Posterior cingulate gyrus (tissue), 11 donors: ENCODE measurements around the gene ACACA.

ENCODE experiments used
- DNase-seq, 10 donors: peaks; one replicate each; pipeline versions ENCODE4 v3.0.0 to v3.0.0-alpha.2; 2020 to 2021; ENCODE audit warnings: mixed read lengths in 3 of 10
- intact Hi-C: fragments of 100-400 bp; cut with DNase I; formaldehyde crosslinking; loops from one replicate; pipeline ENCODE4 v1.15.1; 2023

The ACACA gene

GRCh38 chr17:37247825-37248224 is 158.8 kb downstream of the ACACA start:
- DNase-seq, result no peak
- intact Hi-C loops, result no loop called here

DNA sequence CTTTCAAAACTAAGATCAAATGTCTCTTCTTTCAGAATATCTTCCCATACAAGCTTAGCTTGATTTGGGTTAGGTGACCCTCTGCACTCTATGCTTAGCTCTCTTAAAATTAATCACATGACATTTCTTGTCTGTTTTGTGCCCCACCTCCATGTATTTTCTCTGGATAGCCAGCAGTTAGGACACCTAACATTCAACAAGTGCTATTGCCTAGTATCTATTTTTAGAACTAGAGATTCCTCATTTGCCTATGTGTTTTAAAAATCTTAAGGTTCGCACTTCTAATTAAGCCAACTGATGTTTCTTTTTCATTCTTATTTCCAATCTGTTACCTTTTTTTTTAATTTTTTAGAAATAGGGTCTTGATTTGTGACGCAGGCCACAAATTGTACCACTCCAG is 160.6 kb downstream of the ACACA start:
- DNase-seq, result no peak
- intact Hi-C loops, result no loop called here

- DNase-seq, result no peak
- intact Hi-C loops, result no loop called here
Measured at GRCh38 chr17:37240381-37240780, 166.3 kb downstream of the ACACA start.

DNA sequence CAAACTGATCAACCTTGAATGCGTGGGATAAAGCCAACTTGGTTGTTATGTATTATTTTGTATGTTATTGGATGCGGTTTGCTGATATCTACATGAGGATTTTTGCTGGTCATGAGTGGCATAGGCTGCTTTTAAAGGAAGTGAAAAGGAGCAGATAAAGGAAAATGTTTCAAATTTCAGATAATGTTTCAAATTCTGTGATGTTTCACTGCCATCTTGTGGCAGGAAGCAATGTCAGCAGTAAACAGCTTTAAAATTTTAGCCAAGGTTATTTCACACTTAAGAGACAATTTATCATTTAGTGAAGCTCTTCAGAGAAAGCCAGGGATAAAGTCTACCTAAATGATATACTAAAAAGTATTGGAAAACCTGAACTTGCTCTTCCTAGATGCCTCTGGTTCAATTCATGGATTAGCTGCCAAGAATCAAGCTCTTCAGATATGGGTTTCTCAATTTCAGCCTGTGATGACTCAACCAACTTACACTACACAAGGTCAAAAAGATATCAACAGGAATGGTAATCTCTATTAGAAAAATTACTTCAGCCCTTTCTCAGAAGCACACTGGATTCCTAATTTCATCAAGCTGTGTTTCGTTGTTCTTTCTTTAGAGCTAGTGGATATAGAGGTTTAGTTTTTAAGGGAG is 166.8 kb downstream of the ACACA start:
- no peak for DNase-seq
- intact Hi-C loops, result no loop called here

DNA sequence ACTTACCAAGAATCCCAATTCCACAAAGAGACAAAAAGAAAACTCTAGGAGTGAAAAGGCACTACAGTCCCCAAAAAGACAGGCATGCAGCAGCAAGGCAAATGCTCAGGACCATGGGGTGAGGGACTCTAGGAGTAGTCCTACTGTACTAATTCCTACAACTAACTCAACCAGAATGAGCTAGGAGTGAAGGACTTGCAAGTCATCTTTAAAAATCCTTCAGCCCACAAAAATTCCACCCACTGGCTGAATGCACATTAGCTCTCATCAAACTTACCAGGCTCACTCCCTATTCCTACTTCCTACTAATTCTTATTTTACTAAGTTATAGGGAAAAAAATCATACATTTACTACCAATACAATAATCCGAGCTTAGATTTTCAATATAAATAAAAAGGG is 172.5 kb downstream of the ACACA start:
- no peak for DNase-seq
- intact Hi-C loops, result no loop called here

- no peak for DNase-seq
- intact Hi-C loops, result no loop called here
Measured at GRCh38 chr17:37233036-37233435, 173.6 kb downstream of the ACACA start.

DNA sequence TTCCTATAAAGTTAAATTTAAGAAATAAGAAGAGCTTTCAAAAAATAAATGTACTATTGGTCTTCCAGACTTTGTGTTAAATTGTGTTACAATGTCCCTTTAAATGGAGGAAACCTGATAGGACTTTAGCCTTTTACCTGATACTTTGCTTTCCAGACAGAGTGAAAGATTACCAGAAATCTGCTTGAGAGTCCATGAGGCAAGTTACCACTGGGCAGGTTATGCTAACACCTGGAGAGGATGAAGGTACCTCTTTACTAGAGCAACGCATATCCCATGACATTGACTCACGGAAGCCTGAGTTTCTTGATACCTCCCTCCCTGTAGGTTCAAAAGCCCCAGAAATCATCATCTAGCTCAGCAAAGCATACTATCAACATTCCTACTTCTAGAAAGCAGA is 174.7 kb downstream of the ACACA start:
- intact Hi-C loops, result no loop called here
- no peak for DNase-seq

GRCh38 chr17:37230633-37231032 is 176.0 kb downstream of the ACACA start:
- no peak for DNase-seq
- intact Hi-C loops, result no loop called here

DNA sequence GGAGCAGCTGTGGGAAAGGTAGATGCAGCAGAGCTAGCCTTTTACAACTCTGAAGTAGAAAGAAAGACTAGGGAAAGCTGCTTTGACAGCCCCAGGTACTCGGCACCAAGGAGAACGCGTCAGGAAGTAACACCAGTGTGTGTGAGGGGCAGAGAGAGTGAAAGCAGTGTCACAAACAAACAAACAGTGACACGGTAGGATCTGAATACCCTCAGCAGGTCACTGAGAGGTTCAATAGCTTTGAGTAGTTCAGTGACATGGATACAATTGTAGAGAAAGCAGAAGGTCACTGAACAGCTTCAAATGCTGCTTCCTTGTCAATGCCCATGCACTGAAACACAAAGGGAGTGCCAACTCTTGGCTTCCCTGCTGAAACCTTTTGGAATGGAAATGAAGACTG is 181.2 kb downstream of the ACACA start:
- DNase-seq, result no peak
- intact Hi-C loops, result no loop called here

DNA sequence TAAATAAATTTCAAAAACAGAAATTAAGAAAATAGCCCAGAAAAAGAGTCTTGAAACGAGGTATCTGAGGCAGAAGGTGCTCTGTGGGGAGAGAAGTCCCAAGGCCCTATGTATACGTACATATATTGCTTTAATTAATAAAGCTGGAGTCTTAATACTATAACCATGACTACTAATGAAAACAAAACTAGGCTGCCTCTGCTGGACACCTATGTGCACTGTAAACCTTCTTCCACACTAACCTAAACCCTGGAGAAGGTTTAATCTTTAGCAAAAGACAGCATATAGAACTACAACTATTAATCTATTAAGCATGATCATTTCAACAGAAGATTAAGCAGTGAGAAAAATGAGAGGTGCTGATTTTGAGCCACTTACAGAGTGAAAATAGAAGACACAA is 184.8 kb downstream of the ACACA start:
- no peak for DNase-seq
- intact Hi-C loops, result loop anchor here (2.0 kb wide), 1 partner anchor 593 kb away; no protein-coding TSS in a partner anchor

- peak in 8 of 10 donors; percentile 33 to 94 (median 60) for DNase-seq
- intact Hi-C loops, result loop anchor here (2.0 kb wide), 1 partner anchor 592 kb away; no protein-coding TSS in a partner anchor
Measured at GRCh38 chr17:37220607-37220953, 186.1 kb downstream of the ACACA start.

- intact Hi-C loops, result loop anchor here (2.0 kb wide), 1 partner anchor 591 kb away; no protein-coding TSS in a partner anchor
- no peak for DNase-seq
Measured at GRCh38 chr17:37219876-37220606, 186.6 kb downstream of the ACACA start.

DNA sequence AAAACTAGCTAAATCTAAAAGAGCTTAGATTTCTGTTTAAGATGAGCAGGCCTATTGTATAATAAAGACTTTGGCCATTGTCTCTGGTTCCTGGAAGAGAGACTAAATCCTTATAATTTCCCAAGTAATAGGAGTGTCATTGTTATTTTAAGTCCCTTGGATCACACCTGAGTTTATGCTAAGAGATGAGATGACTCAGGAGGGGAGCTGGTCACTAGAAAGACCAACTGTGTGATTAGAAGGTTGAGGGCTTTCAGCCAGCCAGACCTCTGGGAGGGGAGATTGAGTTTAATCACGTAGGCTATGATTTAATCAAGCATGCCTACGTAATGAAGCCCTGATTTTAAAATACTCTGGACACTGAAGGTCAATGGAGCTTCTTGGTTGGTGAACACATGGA is 187.8 kb downstream of the ACACA start:
- intact Hi-C loops, result no loop called here
- DNase-seq, result no peak

DNA sequence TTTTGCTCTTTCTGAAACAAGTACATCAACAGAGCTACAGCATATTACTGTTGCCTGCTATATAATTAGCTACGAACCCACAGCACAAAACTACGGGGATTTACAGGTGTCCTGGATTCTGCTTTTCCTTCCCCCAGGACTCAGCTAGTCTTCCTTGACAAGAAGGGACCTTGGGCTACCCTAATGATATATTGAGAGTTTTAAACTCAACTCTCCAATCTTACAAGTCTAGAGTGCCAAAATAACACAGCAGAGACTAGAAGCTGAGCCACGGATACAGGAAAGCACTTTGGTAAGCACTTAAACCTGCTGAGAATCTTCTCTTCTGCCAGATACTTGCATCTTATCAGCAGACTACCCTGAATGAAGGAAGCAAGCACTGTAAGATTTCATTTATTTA is 192.2 kb downstream of the ACACA start:
- no peak for DNase-seq
- intact Hi-C loops, result no loop called here

DNA sequence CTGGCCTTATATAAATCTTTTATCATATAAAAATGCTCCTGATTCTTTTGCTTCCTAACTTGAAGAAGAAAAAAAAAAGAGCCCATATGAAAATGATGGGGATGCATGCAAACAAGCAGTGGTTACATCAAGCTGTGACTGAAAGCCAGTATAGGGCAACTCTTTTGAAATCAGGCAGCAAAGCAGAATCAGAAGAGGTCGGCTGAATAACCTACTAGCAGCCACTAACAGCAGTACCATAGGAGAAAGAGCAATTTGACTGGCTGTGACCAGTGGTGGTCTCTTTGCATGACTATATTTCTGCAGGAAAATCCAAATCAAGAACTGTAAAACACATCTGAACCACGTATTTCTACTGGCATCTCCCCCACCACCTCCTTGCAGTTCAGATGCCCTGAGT is 192.7 kb downstream of the ACACA start:
- intact Hi-C loops, result no loop called here

DNA sequence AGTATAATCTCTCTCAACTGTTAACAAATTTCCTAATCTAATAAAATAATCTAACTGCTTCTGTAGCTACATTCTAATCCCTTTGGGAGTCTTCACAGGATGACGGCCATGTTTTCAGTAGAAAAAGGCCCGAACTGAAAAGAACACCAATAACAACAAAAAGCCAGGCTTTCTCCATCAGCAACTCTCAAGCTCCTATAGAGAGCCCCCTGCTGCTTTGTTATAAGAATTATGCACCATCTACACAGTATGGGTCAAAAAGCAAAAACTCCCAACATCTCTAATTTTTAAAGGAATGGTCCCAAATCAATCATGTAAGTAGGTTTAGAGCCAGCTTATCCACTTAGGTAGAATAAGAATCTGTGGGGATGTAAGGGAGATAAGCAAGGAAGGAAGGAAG is 194.5 kb downstream of the ACACA start:
- DNase-seq, result no peak
- intact Hi-C loops, result no loop called here

More for the DNA sequence above, 192.7 kb downstream of the ACACA start:
- no peak for DNase-seq

GRCh38 chr17:37211136-37211535 is 195.5 kb downstream of the ACACA start:
- intact Hi-C loops, result no loop called here
- DNase-seq, result no peak

- no peak for DNase-seq
- intact Hi-C loops, result no loop called here
Measured at GRCh38 chr17:37207103-37207502, 199.5 kb downstream of the ACACA start.

DNA sequence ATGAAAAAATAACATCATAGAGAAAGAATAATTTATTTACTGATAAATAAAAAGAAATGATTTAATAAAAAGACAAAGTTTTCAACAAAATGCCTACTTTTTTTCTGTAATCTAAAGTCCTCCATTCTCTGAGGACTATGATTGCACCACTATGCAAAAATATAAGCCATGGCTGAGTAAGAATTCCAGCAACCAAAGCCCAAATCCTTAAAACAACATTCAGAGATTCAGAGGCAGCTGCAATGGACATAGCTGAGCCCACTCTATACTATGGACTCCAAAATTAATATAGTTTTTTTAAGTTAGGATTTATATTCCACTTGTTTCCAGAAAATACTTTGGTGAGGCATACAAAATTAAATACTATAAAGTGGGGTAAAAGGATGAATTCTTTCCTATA is 200.3 kb downstream of the ACACA start:
- intact Hi-C loops, result no loop called here
- DNase-seq, result no peak

- intact Hi-C loops, result no loop called here
- DNase-seq, result no peak
Measured at GRCh38 chr17:37200497-37200896, 206.1 kb downstream of the ACACA start.

DNA sequence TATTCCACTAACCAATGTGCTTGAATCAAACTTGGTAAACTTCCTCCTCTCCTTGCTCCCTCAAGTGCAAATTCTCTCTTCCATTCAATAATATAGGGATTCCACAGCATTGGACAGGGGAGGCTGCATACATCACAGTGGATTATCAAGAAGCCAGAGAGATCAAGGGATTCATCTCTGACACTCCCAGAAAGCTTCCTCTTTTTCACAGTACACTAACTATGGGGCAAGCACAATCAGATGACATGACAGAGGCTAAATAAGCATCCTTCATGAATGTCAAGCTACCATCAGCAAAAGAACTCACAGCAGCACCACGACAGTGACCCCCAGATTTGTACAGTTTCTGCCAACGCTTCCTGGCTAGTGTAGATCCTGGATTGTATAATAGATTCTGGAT is 209.3 kb downstream of the ACACA start:
- intact Hi-C loops, result no loop called here
- DNase-seq, result no peak

DNA sequence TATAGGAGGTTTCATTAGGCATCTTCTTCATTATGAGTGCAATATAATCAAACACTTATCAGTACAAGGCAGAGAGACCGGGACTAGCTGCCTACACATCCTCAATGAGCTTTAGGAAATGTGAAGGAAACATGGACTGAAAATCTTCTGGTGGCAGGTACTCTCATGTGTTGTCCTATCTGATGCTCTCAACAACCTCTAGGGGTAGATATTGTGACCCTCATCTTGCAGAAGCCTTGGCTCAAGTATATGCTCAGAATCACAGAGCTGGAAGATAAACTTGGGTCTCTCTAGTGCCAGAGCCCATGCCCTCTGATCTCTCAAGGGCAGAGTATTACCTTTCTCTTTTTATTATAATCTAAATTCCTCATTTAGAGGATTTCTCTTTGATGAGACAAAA is 212.4 kb downstream of the ACACA start:
- DNase-seq, result no peak
- intact Hi-C loops, result no loop called here
